HG03045 (cell line): ENCODE data around the gene TIMP3.
"Not testable (repeated sequence)": the region's sequence is repeated elsewhere in the genome, so short reads cannot be mapped to it uniquely, and the experiment has no call there.

ENCODE experiments used
- ATAC-seq: cut with Tn5 transposase; IDR thresholded peaks from one replicate; pipeline ENCODE4 v1.9.1; 2021; ENCODE audit warnings: mild to moderate bottlenecking, moderate library complexity; ENCODE audit not compliant: unreplicated experiment

TIMP3 gene

DNA sequence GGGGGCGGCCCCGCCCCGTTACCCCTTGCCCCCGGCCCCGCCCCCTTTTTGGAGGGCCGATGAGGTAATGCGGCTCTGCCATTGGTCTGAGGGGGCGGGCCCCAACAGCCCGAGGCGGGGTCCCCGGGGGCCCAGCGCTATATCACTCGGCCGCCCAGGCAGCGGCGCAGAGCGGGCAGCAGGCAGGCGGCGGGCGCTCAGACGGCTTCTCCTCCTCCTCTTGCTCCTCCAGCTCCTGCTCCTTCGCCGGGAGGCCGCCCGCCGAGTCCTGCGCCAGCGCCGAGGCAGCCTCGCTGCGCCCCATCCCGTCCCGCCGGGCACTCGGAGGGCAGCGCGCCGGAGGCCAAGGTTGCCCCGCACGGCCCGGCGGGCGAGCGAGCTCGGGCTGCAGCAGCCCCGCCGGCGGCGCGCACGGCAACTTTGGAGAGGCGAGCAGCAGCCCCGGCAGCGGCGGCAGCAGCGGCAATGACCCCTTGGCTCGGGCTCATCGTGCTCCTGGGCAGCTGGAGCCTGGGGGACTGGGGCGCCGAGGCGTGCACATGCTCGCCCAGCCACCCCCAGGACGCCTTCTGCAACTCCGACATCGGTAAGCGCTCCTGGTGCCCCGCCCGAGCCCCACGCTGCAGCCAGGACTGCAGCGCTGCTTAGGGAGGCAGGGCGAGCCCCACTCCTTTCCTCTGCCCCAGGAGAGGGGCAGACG lies at the start of gene TIMP3:
Gene TIMP3 (plus strand): TSS at position 169 of the 700 bp plus-strand sequence. CDS start 297 bp downstream, at position 466.
- ATAC-seq: no peak

DNA sequence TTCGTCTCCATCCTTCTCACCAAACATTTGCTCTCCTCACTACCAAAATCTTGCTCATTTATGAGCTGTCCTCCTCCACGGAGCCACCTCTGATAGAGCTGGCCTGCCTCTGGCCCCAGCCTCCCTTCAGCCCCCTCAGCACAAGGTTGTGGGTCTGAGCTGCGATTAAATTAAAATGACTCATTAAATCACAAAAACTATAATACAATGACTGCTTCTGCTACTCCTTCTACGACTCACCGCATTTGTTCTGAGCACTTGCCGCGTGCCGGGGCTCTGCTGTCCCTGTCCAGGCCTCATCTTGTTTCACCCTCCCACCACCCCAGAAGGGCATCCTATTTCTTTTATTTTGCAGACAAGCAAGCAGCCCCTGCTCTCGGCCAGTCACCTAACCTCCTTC lies 49.2 kb upstream of the TIMP3 start:
- no peak for ATAC-seq

DNA sequence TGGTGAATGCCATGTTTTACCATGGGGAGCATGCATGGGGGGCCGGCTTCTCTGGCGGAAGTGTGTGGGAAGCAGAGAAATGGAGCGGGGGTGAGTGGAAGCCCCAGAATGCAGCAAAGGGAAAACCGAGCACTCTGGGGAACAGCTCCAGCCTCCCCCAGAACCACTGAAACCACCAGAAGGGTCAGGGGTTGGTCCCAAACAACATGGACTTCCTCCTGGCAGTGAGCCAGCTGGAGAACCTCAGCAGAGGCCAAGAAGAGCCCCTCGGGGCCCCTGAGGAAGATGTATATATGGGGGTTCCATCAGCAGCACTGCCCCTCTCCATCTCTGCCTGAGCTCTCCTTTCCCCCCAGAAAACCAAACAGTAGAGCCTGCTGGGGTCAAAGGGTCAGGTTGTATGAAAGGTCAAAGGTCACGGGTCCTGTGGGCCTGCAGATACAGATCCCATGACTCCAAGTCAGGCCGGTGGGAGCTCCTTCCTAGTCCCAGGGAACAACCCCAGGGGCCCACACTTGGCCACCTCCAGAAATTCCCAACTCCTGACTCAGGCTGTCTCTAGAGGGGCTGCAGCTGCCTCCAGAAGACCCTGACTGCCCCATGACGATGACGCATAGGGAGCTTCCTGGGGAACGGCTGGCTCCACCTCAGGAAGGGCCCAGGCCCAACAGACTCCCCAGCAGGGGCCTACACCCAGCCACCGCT lies 48.5 kb upstream of the TIMP3 start:
- no peak for ATAC-seq

- no peak for ATAC-seq
Measured at GRCh38 chr22:32753591-32753990, 47.9 kb upstream of the TIMP3 start.

DNA sequence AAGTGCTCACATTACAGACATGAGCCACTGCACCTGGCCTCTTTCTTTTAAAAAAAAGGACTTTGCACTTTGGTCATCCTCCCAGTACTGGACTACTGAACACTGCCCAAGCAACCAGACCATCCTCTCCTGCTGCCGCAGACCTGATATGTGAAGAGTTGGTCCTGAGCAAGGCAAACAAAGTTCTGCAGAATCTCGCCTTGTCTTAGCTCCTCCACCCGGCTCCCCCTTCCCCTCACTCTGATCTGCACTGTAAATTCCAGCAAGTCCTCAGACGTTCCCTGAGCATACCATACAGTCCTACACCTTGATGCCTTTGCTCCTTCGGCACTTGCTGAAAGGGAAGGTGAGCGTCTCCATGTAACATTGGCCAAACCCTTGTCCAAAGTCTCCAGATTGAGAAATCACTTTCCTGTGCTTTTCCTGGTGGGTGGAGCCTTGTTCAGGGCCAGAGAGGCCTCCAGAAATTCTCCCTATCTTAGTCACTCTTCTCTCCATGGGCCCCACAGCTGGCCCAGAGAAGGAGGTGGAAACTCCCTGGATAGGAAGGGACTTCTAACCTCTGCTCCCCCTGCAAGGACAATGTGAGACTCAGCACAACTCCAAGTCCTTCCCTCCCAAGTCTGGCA lies 47.0 kb upstream of the TIMP3 start:
- no peak for ATAC-seq

- ATAC-seq: not testable (repeated sequence)
Measured at GRCh38 chr22:32757086-32757762, 44.3 kb upstream of the TIMP3 start.

- ATAC-seq: no peak
Measured at GRCh38 chr22:32758866-32759385, 42.6 kb upstream of the TIMP3 start.

DNA sequence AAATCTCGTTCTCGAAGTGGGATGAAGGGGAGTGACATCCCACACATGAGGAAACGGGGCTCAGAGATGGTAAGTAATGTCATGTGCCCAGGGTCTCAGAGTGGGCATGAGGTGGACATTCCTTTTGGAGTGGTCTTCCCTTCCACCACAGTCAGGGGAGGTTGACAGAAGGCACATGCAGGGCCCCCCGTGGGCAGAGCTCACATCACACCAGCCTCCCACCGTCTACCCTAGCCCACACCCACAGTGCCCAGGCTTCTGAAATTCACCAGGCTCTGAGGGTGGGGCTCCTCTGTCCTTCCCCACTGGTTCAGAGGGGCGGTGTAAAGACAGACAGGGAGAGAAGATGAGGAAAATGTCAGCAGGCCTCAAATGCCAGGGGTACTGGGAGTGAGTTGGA lies 41.1 kb upstream of the TIMP3 start:
- no peak for ATAC-seq

- no peak for ATAC-seq
Measured at GRCh38 chr22:32760815-32761214, 40.7 kb upstream of the TIMP3 start.

DNA sequence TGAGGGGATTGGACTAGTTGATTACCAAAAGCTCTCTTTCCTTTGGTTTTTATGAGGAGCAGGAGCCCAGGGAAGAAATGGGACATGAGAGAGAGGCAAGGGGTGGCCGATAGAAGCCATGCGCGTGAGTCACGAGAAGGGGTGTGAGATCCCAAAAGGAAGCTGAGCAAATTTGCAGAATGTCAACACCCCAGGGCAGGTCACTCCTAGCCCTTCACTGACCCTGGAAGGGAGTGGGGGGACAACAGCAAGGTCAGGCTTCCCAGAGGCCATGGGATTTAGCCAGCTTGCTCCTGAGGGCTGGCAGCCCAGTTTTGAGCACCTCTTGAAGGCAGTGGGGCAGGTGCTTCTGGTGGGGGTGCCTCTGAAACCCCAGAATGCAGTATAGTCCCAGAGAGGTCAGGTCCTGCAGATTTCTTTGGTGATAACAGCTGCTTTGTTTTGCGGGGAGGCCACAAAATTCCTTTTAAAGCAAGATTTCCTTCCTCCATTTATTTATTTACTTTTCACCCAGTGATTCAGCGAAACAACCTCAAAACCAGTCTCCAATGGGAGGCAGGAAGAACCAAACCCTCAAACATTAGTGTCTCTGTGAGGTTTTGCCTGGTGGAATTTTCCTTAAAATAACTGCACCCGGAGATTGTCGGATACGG lies 40.1 kb upstream of the TIMP3 start:
- ATAC-seq: no peak

- ATAC-seq: no peak
Measured at GRCh38 chr22:32764330-32765131, 37.0 kb upstream of the TIMP3 start.

- no peak for ATAC-seq
Measured at GRCh38 chr22:32765132-32765618, 36.3 kb upstream of the TIMP3 start.

DNA sequence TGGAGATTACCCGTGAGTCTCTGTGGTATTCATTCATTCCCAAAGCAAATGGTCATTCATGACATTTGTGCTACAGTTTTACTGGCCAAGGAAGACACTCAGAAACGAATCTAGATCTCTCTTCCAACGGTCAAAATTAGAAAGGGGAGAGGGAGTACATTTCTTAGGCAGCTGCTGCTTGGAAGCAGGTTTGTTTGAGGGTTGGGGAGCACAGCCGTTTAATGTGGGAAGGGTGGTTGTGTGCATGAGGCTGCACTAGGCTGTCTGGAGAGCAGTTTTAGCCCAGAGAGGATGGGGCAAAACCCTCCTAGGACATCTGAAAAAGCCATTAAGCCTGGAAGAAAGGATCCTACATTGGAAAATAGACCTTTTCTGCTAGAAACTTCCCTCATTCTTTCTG lies 29.7 kb upstream of the TIMP3 start:
- ATAC-seq: no peak

DNA sequence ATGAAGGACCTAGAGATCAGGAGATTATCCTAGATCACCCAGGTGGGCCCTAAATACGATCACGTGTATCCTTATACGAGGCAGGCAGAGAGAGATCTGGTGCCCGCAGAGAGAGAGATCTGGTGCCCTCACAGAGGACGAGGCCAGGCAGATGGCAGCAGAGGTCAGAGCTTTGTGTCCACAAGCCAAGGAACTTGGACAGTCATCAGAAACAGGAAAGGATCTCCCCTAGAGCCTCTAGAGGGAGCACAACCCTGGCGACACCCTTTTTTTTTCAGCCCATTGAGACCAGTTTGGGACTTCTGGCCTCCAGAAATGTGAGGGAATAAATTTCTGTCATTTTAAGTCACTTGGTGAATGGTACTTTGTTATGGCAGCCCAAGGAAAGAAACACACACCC lies 25.5 kb upstream of the TIMP3 start:
- ATAC-seq: no peak

- ATAC-seq: no peak
Measured at GRCh38 chr22:32776397-32776796, 25.1 kb upstream of the TIMP3 start.

- ATAC-seq: no peak
Measured at GRCh38 chr22:32776802-32777201, 24.7 kb upstream of the TIMP3 start.

- no peak for ATAC-seq
Measured at GRCh38 chr22:32777987-32778386, 23.5 kb upstream of the TIMP3 start.

DNA sequence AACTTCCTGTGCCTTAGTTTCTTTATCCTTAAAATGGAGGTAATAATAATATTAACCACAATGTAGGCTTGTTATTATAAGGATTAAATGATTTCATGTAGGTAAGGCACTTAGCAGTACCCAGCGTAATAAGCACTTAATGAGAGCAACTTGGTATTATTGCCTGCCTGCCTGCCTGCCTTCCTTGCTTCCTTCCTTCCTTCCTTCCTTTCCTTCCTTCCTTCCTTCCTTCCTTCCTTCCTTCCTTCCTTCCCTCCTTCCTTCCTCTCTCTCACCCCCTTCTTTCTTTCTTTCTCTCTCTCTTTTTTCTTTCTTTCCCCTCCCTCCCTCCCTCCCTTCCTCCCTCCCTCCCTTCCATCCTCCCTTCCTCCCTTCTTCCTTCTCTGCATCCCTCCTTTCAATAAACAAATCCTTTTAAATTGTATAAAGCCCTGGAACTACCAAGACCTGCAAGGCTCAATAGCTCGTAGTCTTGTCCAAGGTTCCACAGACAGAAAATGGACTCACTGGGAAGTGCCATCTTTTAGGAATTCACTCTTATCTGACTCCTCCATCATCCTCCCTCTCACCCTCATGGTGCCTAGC lies 20.7 kb upstream of the TIMP3 start:
- no peak for ATAC-seq

GRCh38 chr22:32781695-32782094 lies 19.8 kb upstream of the TIMP3 start:
- no peak for ATAC-seq
